Neural progenitor cell (in vitro differentiated cells): ENCODE data around the gene DUOXA2.

ENCODE experiments used
- EZH2 ChIP-seq: fragments of 200-600 bp; sonication (generic); IDR thresholded peaks from 2 replicates; pipeline ENCODE4 v1.6.1; 2017; ENCODE audit warnings: antibody characterized with exemption, mild to moderate bottlenecking, moderate library complexity
- EZH2phosphoT487 ChIP-seq: fragments of 200-600 bp; sonication (generic); IDR thresholded peaks from 2 replicates; pipeline ENCODE4 v1.6.1; 2017; ENCODE audit warnings: antibody characterized with exemption
- TF ChIP-seq, protein P1 (sequence below): fragments of 200-600 bp; sonication (generic); IDR thresholded peaks from 2 replicates; pipeline ENCODE4 v1.5.1; 2017; ENCODE audit warnings: antibody characterized with exemption, mild to moderate bottlenecking

DNA sequence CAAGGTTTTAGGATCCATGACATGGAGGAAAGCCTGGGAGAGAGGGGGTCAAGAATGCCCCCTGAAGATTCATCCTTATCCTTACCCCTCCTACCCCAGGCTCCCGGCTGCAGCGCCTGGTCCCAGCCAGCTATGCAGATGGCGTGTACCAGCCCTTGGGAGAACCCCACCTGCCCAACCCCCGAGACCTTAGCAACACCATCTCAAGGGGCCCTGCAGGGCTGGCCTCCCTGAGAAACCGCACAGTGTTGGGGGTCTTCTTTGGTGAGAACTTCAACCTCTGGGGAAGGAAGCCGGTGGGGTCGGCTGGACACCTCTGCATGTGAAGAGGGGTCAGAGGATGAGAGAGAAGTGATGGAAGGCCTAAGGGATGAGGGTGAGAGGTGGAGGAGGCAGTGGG lies 19.9 kb downstream of the DUOXA2 start:
- TF ChIP-seq EZH2 (no peak), EZH2phosphoT487 (no peak)
- TF ChIP-seq, protein P1, sequence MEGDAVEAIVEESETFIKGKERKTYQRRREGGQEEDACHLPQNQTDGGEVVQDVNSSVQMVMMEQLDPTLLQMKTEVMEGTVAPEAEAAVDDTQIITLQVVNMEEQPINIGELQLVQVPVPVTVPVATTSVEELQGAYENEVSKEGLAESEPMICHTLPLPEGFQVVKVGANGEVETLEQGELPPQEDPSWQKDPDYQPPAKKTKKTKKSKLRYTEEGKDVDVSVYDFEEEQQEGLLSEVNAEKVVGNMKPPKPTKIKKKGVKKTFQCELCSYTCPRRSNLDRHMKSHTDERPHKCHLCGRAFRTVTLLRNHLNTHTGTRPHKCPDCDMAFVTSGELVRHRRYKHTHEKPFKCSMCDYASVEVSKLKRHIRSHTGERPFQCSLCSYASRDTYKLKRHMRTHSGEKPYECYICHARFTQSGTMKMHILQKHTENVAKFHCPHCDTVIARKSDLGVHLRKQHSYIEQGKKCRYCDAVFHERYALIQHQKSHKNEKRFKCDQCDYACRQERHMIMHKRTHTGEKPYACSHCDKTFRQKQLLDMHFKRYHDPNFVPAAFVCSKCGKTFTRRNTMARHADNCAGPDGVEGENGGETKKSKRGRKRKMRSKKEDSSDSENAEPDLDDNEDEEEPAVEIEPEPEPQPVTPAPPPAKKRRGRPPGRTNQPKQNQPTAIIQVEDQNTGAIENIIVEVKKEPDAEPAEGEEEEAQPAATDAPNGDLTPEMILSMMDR, result no peak
